Karpas-422 (cell line): ENCODE results near the gene DNASE1L2. TPM values are rescaled to one million over a fixed set of nuclear protein-coding genes. Genes with fewer than 3 reads are reported as not detected.

ENCODE experiments used
- DNase-seq: peaks from one replicate; pipeline ENCODE4 v3.0.0-alpha.2; 2015
- H2AFZ ChIP-seq: fragments of 200-600 bp; sonication (generic); 2 replicates; pipeline ENCODE4 v1.6.1; 2014; ENCODE audit warnings: antibody characterized with exemption, low read length, mixed read lengths
- H3K27ac ChIP-seq: fragments of 200-600 bp; sonication (generic); 2 replicates; pipeline ENCODE4 v1.5.1; 2014; ENCODE audit warnings: mild to moderate bottlenecking, low read length, moderate library complexity
- H3K27me3 ChIP-seq: fragments of 200-600 bp; sonication (generic); 2 replicates; pipeline ENCODE4 v1.6.1; 2014; ENCODE audit warnings: low read length, mixed read lengths
- H3K36me3 ChIP-seq: fragments of 200-600 bp; sonication (generic); 2 replicates; pipeline ENCODE4 v1.6.1; 2014; ENCODE audit warnings: low read length, mixed read lengths; ENCODE audit not compliant: insufficient read depth
- H3K4me1 ChIP-seq: fragments of 200-600 bp; sonication (generic); 2 replicates; pipeline ENCODE4 v1.6.1; 2014; ENCODE audit warnings: mild to moderate bottlenecking, low read length, mixed read lengths
- H3K4me2 ChIP-seq: fragments of 200-600 bp; sonication (generic); 2 replicates; pipeline ENCODE4 v1.6.1; 2014; ENCODE audit warnings: low read length, low read depth, mild to moderate bottlenecking; ENCODE audit not compliant: poor library complexity, severe bottlenecking
- H3K4me3 ChIP-seq: fragments of 200-600 bp; sonication (generic); 2 replicates; pipeline ENCODE4 v1.5.1; 2014; ENCODE audit warnings: mild to moderate bottlenecking, antibody characterized with exemption, low read length, mixed read lengths
- H3K79me2 ChIP-seq: fragments of 200-600 bp; sonication (generic); 2 replicates; pipeline ENCODE4 v1.6.1; 2014; ENCODE audit warnings: mild to moderate bottlenecking, low read length, mixed read lengths
- H3K9ac ChIP-seq: fragments of 200-600 bp; sonication (generic); 2 replicates; pipeline ENCODE4 v1.6.0; 2014; ENCODE audit warnings: low read length
- H3K9me2 ChIP-seq: fragments of 200-600 bp; sonication (generic), shearing (Covaris generic); replicated peaks from 2 replicates; pipeline ENCODE4 v1.6.0; 2014; ENCODE audit warnings: mild to moderate bottlenecking, low read length, moderate library complexity; ENCODE audit not compliant: insufficient read depth
- H3K9me3 ChIP-seq: fragments of 300-700, 200-600 bp; sonication (generic); 2 replicates; pipeline ENCODE4 v1.6.1; 2014; ENCODE audit warnings: low read length, mixed read lengths
- H4K20me1 ChIP-seq: fragments of 200-600 bp; sonication (generic); 2 replicates; pipeline ENCODE4 v1.6.1; 2014; ENCODE audit warnings: mild to moderate bottlenecking, antibody characterized with exemption, low read length, low read depth; ENCODE audit not compliant: insufficient read depth
- total RNA-seq: library from RNA; depleted of rRNA; stranded (reverse); fragments of >200 nt; shearing (Covaris generic); gene quantifications from 2 replicates; pipeline ENCODE4 v1.2.3, GENCODE V29; 2014; ENCODE audit warnings: low replicate concordance

The DNASE1L2 gene
- total RNA-seq, 1 experiment from 2014 or later, result 0.78 TPM

- no peaks in the 10 kb centered on the region for H3K9me3 ChIP-seq
- H4K20me1 ChIP-seq, result no peaks in the 10 kb centered on the region
- no peak overlapping the region for H3K4me3 ChIP-seq
- no peaks in the 10 kb centered on the region for H3K36me3 ChIP-seq
- H3K27ac ChIP-seq, result no peak overlapping the region
- no peak for DNase-seq
- no peaks in the 10 kb centered on the region for H3K27me3 ChIP-seq
- no peaks in the 10 kb centered on the region for H3K4me1 ChIP-seq
- H2AFZ ChIP-seq, result no peak overlapping the region
- H3K9me2 ChIP-seq, result no peaks in the 10 kb centered on the region
- H3K9ac ChIP-seq, result no peak overlapping the region
- no peaks in the 10 kb centered on the region for H3K79me2 ChIP-seq
- no peak overlapping the region for H3K4me2 ChIP-seq
Observed at GRCh38 chr16:2282262-2282661, 46.0 kb downstream of the DNASE1L2 start.

- no peaks in the 10 kb centered on the region for H3K9me3 ChIP-seq
- H3K36me3 ChIP-seq, result no peaks in the 10 kb centered on the region
- no peaks in the 10 kb centered on the region for H3K4me1 ChIP-seq
- DNase-seq, result no peak
- H2AFZ ChIP-seq, result no peak overlapping the region
- no peaks in the 10 kb centered on the region for H3K27me3 ChIP-seq
- no peak overlapping the region for H3K4me2 ChIP-seq
- no peak overlapping the region for H3K27ac ChIP-seq
- H3K9me2 ChIP-seq, result no peaks in the 10 kb centered on the region
- no peak overlapping the region for H3K4me3 ChIP-seq
- no peaks in the 10 kb centered on the region for H4K20me1 ChIP-seq
- H3K9ac ChIP-seq, result no peak overlapping the region
- H3K79me2 ChIP-seq, result no peaks in the 10 kb centered on the region
Observed at GRCh38 chr16:2282866-2283555, 46.8 kb downstream of the DNASE1L2 start.

- Histone ChIP-seq H3K4me2 (no peak overlapping the region), H3K4me3 (no peak overlapping the region), H3K27me3 (no peaks in the 10 kb centered on the region), H3K27ac (no peak overlapping the region), H3K9me2 (no peaks in the 10 kb centered on the region), H4K20me1 (no peaks in the 10 kb centered on the region), H3K9ac (no peak overlapping the region), H3K4me1 (no peaks in the 10 kb centered on the region), H3K79me2 (no peaks in the 10 kb centered on the region), H2AFZ (no peak overlapping the region), H3K9me3 (no peaks in the 10 kb centered on the region), H3K36me3 (no peaks in the 10 kb centered on the region)
- DNase-seq, result no peak
Observed at GRCh38 chr16:2284001-2284770, 47.9 kb downstream of the DNASE1L2 start.

- no peak overlapping the region for H2AFZ ChIP-seq
- H3K4me1 ChIP-seq, result no peaks in the 10 kb centered on the region
- no peak overlapping the region for H3K27ac ChIP-seq
- H3K9me3 ChIP-seq, result no peaks in the 10 kb centered on the region
- no peaks in the 10 kb centered on the region for H3K36me3 ChIP-seq
- no peaks in the 10 kb centered on the region for H3K9me2 ChIP-seq
- H3K27me3 ChIP-seq, result no peaks in the 10 kb centered on the region
- H3K4me3 ChIP-seq, result no peak overlapping the region
- H4K20me1 ChIP-seq, result no peaks in the 10 kb centered on the region
- DNase-seq, result no peak
- H3K79me2 ChIP-seq, result no peaks in the 10 kb centered on the region
- no peak overlapping the region for H3K9ac ChIP-seq
- H3K4me2 ChIP-seq, result no peak overlapping the region
Observed at GRCh38 chr16:2284797-2285576, 48.7 kb downstream of the DNASE1L2 start.

GRCh38 chr16:2285731-2286191 is 49.5 kb downstream of the DNASE1L2 start:
- no peaks in the 10 kb centered on the region for H3K36me3 ChIP-seq
- no peak overlapping the region for H2AFZ ChIP-seq
- H3K9me3 ChIP-seq, result no peaks in the 10 kb centered on the region
- H3K79me2 ChIP-seq, result no peaks in the 10 kb centered on the region
- H3K4me3 ChIP-seq, result no peak overlapping the region
- H3K4me1 ChIP-seq, result no peaks in the 10 kb centered on the region
- no peaks in the 10 kb centered on the region for H3K9me2 ChIP-seq
- no peak overlapping the region for H3K9ac ChIP-seq
- DNase-seq, result no peak
- H3K27ac ChIP-seq, result no peak overlapping the region
- no peak overlapping the region for H3K4me2 ChIP-seq
- no peaks in the 10 kb centered on the region for H4K20me1 ChIP-seq
- H3K27me3 ChIP-seq, result no peaks in the 10 kb centered on the region

GRCh38 chr16:2286550-2286949 is 50.3 kb downstream of the DNASE1L2 start:
- Histone ChIP-seq H3K9ac (no peak overlapping the region), H4K20me1 (no peaks in the 10 kb centered on the region), H3K79me2 (no peaks in the 10 kb centered on the region), H3K9me3 (no peaks in the 10 kb centered on the region), H3K9me2 (no peaks in the 10 kb centered on the region), H3K27me3 (no peaks in the 10 kb centered on the region), H3K4me1 (no peaks in the 10 kb centered on the region), H2AFZ (no peak overlapping the region), H3K36me3 (no peaks in the 10 kb centered on the region), H3K4me3 (no peak overlapping the region), H3K4me2 (no peak overlapping the region), H3K27ac (no peak overlapping the region)
- no peak for DNase-seq

GRCh38 chr16:2287916-2288547 is 51.8 kb downstream of the DNASE1L2 start:
- Histone ChIP-seq H3K27ac (no peak overlapping the region), H4K20me1 (no peaks in the 10 kb centered on the region), H3K79me2 (no peaks in the 10 kb centered on the region), H3K27me3 (no peaks in the 10 kb centered on the region), H3K9me2 (no peaks in the 10 kb centered on the region), H3K9ac (no peak overlapping the region), H3K9me3 (no peaks in the 10 kb centered on the region), H2AFZ (no peak overlapping the region), H3K4me2 (no peak overlapping the region), H3K4me3 (no peak overlapping the region), H3K36me3 (no peaks in the 10 kb centered on the region), H3K4me1 (no peaks in the 10 kb centered on the region)
- no peak for DNase-seq
